Body of pancreas (tissue), 4 donors: Measurements from ENCODE around the gene ST14. TPM values are rescaled to one million over a fixed set of nuclear protein-coding genes. Genes with fewer than 3 reads are reported as not detected.
A peak's percentile ranks its signal among the peaks of the same experiment; 100 is the strongest.

Source experiments
- ATAC-seq: fragments of 150-250 bp; one replicate; pipeline ENCODE4 v1.9.1; 2016
- DNase-seq, 4 donors: peaks; one replicate each; pipeline ENCODE4 v3.0.0-alpha.2; 2019
- H3K27ac ChIP-seq, 4 donors: fragments of 200-600 bp; sonication (generic); 1 replicate in 3 of 4; 2 replicates in 1 of 4; pipeline versions ENCODE4 v1.5.1 to v1.6.1; 2016 to 2019; ENCODE audit warnings: mild to moderate bottlenecking in 1 of 4, mixed read lengths in 1 of 4, moderate library complexity in 1 of 4
- H3K27me3 ChIP-seq, 2 donors: fragments of 200-600 bp; sonication (generic); one replicate each; pipeline ENCODE4 v1.6.0; 2016; ENCODE audit warnings: mild to moderate bottlenecking in 1 of 2
- H3K36me3 ChIP-seq, 2 donors: fragments of 200-600 bp; sonication (generic); replicated peaks in 1 of 2; 2 replicates each; pipeline ENCODE4 v1.5.1; 2016; ENCODE audit warnings: low read depth in 2 of 2; ENCODE audit not compliant: insufficient read depth in 1 of 2
- H3K4me1 ChIP-seq: fragments of 200-600 bp; sonication (generic); one replicate; pipeline ENCODE4 v1.6.0; 2016
- H3K4me3 ChIP-seq, 2 donors: fragments of 200-600 bp; sonication (generic); 1 replicate in 1 of 2; 2 replicates in 1 of 2; pipeline ENCODE4 v1.5.1; 2016 to 2019
- H3K9me3 ChIP-seq, 3 donors: fragments of 200-600 bp; sonication (generic); 1 replicate in 2 of 3; 2 replicates in 1 of 3; pipeline ENCODE4 v1.5.1; 2016
- POLR2A ChIP-seq, 3 donors: fragments of 450-650 bp; IDR thresholded peaks; one replicate each; pipeline ENCODE4 v1.6.1; 2016; ENCODE audit warnings: antibody characterized with exemption in 3 of 3, mild to moderate bottlenecking in 2 of 3
- WGBS, 2 donors: methylation state at CpG; one replicate each; pipeline ENCODE4 v1.1.5; 2017; 5-methylcytosine and 5-hydroxymethylcytosine counted together
- intact Hi-C: fragments of 100-400 bp; cut with DNase I; formaldehyde crosslinking; loops from one replicate; pipeline ENCODE4 v1.15.1; 2023
- total RNA-seq, 2 donors: library from RNA; depleted of rRNA; stranded (reverse); fragments of >200 nt; gene quantifications; one replicate each; pipeline ENCODE4 v1.1.0, GENCODE V29; 2016
- TF ChIP-seq, protein P1 (sequence below), 7 experiments: fragments of 450-650 bp in 4 of 7; fragments of 200-600 bp in 3 of 7; sonication (generic) in 3 of 7; IDR thresholded peaks; one replicate each; pipeline ENCODE4 v1.5.1; 2016 to 2019; ENCODE audit warnings: antibody characterized with exemption in 7 of 7

ST14 gene
- total RNA-seq, 2 donors from 2014 or later = 55.3 to 61.0 TPM

DNA sequence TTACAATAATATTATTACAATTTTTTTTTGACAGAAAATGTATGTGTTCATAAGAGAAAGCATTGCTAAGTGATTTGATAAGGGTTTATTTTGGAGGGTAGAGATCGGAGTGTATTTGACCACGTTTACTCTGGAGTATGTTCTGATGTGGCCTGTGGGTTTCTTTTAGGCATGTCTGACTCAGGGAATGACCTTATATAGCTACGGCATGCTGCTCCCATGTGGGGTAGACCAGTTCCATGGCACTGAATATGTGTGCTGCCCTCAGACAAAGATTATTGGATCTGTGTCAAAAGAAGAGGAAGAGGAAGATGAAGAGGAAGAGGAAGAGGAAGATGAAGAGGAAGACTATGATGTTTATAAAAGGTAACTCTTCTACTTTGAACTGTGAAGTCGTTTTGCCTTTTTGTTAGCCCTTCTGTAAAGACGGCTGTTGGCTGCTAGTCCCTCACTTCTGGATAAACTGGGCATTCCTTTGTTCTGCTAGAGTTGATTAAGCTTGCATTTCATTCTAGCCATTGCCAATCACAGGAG, 38.1 kb upstream of the ST14 start:
- DNase-seq (no peak), ATAC-seq (no peak)
- H3K36me3 ChIP-seq = peaks cover 0 to 4% of the 10 kb centered on the region in 2 donors
- H3K9me3 ChIP-seq = no peaks in the 10 kb centered on the region
- WGBS, 2 donors = 73 to 84% methylated on average over 5 of the region's 5 CpGs
- intact Hi-C loops = no loop called here
- TF ChIP-seq POLR2A (IDR thresholded peaks at IDR 0.05) = no peak
- TF ChIP-seq, protein P1, sequence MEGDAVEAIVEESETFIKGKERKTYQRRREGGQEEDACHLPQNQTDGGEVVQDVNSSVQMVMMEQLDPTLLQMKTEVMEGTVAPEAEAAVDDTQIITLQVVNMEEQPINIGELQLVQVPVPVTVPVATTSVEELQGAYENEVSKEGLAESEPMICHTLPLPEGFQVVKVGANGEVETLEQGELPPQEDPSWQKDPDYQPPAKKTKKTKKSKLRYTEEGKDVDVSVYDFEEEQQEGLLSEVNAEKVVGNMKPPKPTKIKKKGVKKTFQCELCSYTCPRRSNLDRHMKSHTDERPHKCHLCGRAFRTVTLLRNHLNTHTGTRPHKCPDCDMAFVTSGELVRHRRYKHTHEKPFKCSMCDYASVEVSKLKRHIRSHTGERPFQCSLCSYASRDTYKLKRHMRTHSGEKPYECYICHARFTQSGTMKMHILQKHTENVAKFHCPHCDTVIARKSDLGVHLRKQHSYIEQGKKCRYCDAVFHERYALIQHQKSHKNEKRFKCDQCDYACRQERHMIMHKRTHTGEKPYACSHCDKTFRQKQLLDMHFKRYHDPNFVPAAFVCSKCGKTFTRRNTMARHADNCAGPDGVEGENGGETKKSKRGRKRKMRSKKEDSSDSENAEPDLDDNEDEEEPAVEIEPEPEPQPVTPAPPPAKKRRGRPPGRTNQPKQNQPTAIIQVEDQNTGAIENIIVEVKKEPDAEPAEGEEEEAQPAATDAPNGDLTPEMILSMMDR (IDR thresholded peaks at IDR 0.05) = no peak
- peaks cover 6% of the 10 kb centered on the region for H3K4me1 ChIP-seq
- H3K27ac ChIP-seq = peak overlapping the region in 1 of 4 donors; percentile 35
- H3K27me3 ChIP-seq = no peaks in the 10 kb centered on the region
- H3K4me3 ChIP-seq = no peak overlapping the region

DNA sequence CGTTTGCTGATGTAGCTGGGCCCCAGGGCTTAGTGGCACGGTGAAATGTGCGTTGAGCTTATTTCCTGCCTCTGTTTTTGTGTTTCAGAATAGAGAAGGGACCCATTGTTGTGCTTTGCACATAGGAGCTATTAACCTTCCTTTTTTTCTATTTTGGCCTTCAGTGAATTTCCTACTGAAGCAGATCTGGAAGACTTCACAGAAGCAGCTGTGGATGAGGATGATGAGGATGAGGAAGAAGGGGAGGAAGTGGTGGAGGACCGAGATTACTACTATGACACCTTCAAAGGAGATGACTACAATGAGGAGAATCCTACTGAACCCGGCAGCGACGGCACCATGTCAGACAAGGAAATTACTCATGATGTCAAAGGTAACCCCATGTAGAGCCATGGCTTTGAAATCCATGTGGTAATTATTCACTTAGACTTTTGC, 37.4 kb upstream of the ST14 start:
- Histone ChIP-seq H3K4me3 (no peak overlapping the region), H3K36me3 (peaks cover 0 to 4% of the 10 kb centered on the region in 2 donors), H3K9me3 (no peaks in the 10 kb centered on the region), H3K27ac (peak overlapping the region in 1 of 4 donors; percentile 35), H3K27me3 (no peaks in the 10 kb centered on the region), H3K4me1 (peaks cover 6% of the 10 kb centered on the region)
- ATAC-seq (no peak), DNase-seq (no peak)
- 69 to 87% methylated on average over 7 of the region's 7 CpGs for WGBS, 2 donors
- TF ChIP-seq, protein P1 (IDR thresholded peaks at IDR 0.05) = no peak
- TF ChIP-seq POLR2A (IDR thresholded peaks at IDR 0.05) = no peak
- intact Hi-C loops = no loop called here

DNA sequence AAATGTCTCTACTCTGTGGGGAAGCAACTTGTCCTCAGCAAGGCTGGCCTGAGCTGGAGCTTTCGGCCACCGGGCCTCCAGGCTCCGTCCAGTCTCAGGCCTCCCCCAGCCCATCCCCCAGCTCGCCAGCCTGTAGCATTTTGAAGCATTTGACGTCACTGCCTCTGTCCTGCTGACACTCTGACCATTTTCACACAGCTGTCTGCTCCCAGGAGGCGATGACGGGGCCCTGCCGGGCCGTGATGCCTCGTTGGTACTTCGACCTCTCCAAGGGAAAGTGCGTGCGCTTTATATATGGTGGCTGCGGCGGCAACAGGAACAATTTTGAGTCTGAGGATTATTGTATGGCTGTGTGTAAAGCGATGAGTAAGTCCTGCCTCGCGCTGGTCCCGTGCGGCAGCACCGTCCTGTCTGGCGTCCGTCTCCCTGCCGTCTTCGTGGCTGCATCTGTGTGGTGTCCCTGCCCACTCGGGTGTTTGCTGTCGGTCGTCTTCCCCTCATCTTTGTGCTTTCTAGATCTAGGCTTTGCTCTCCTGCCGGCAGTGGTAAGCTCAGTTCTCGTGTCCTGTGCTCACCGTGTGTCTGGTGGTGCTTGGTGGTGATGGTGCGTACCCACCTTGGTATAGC, 36.1 kb upstream of the ST14 start:
- Histone ChIP-seq H3K4me3 (no peak overlapping the region), H3K27me3 (no peaks in the 10 kb centered on the region), H3K36me3 (peaks cover 0 to 7% of the 10 kb centered on the region in 2 donors), H3K9me3 (no peaks in the 10 kb centered on the region), H3K27ac (peak overlapping the region in 1 of 4 donors; percentile 42), H3K4me1 (peaks cover 6% of the 10 kb centered on the region)
- DNase-seq = no peak
- 91 to 93% methylated on average over 26 to 32 of the region's 32 CpGs for WGBS, 2 donors
- no peak for ATAC-seq
- no peak for TF ChIP-seq POLR2A (IDR thresholded peaks at IDR 0.05)
- TF ChIP-seq, protein P1 (IDR thresholded peaks at IDR 0.05) = no peak
- intact Hi-C loops = no loop called here

DNA sequence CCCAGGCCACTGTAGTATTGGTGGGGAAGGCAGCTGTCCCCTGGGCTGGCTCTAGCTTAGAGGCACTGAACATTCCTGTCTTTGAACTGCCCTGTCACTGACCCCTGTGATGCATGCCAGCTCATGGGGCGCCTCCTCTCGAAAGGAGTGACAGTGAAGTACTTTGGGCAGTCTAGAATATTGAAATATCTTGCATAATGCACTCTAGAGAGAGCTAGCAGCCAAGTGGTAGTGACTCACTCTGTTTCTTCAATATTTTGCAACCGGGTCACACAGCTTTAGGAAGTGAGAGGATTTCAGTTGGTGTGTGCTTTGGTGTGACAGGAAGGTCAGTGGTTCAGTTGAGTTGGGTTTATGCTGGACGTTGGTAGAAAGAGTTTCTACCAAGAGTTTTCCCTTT, 35.5 kb upstream of the ST14 start:
- ATAC-seq (peak; percentile 69), DNase-seq (peak in 3 of 4 donors; percentile 18 to 74 (median 30))
- TF ChIP-seq POLR2A (IDR thresholded peaks at IDR 0.05) = no peak
- TF ChIP-seq, protein P1 (IDR thresholded peaks at IDR 0.05) = no peak
- Histone ChIP-seq H3K9me3 (no peaks in the 10 kb centered on the region), H3K4me1 (peaks cover 6% of the 10 kb centered on the region), H3K36me3 (peaks cover 0 to 7% of the 10 kb centered on the region in 2 donors), H3K27ac (peak overlapping the region in 1 of 4 donors; percentile 42), H3K4me3 (no peak overlapping the region), H3K27me3 (no peaks in the 10 kb centered on the region)
- intact Hi-C loops = no loop called here
- 33 to 45% methylated on average over 4 of the region's 4 CpGs for WGBS, 2 donors

DNA sequence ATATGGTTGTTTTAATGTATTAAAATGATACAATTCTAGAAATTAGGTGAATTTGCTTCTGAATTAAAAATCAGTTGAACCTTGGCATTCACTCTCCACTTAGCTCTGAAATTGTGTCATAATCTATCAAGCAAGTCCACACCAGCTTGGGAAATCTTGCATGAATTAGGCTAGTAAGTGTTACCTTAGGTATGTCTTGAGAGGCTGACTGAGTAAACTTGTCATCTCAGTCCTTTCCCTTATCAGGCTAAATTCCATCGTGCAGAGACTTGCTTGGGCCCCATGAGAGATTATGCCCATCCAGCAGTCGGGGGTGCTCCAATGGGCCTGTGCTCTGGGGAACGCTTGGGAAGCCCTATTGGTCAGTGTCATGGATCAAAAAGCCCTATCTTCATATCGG, 33.9 kb upstream of the ST14 start:
- 82 to 87% methylated on average over 3 to 4 of the region's 4 CpGs for WGBS, 2 donors
- Histone ChIP-seq H3K27ac (no peak overlapping the region), H3K4me1 (no peaks in the 10 kb centered on the region), H3K27me3 (no peaks in the 10 kb centered on the region), H3K4me3 (no peak overlapping the region), H3K36me3 (peaks cover 0 to 12% of the 10 kb centered on the region in 2 donors), H3K9me3 (no peaks in the 10 kb centered on the region)
- DNase-seq (no peak), ATAC-seq (no peak)
- intact Hi-C loops = no loop called here
- no peak for TF ChIP-seq POLR2A (IDR thresholded peaks at IDR 0.05)
- TF ChIP-seq, protein P1 (IDR thresholded peaks at IDR 0.05) = no peak
